KOPT-K1 (cell line): ENCODE data around the gene NEDD4.
"Not testable (repeated sequence)": the region's sequence is repeated elsewhere in the genome, so short reads cannot be mapped to it uniquely, and the experiment has no call there.

Experiments used
- H3K27ac ChIP-seq: fragments of 200-600 bp; sonication (generic); 2 replicates; pipeline ENCODE4 v1.5.1; 2016; ENCODE audit warnings: antibody characterized with exemption, mild to moderate bottlenecking, low read depth, low read length; ENCODE audit not compliant: poor library complexity, severe bottlenecking
- H3K36me3 ChIP-seq: fragments of 200-600 bp; sonication (generic); 2 replicates; pipeline ENCODE4 v1.5.1; 2017; ENCODE audit warnings: antibody characterized with exemption, mild to moderate bottlenecking, low read length, moderate library complexity; ENCODE audit not compliant: insufficient read depth
- H3K9me3 ChIP-seq: fragments of 200-600 bp; sonication (generic); 2 replicates; pipeline ENCODE4 v1.5.1; 2017; ENCODE audit warnings: antibody characterized with exemption, low read length, mild to moderate bottlenecking; ENCODE audit not compliant: insufficient read depth, poor library complexity, severe bottlenecking

The NEDD4 gene

DNA sequence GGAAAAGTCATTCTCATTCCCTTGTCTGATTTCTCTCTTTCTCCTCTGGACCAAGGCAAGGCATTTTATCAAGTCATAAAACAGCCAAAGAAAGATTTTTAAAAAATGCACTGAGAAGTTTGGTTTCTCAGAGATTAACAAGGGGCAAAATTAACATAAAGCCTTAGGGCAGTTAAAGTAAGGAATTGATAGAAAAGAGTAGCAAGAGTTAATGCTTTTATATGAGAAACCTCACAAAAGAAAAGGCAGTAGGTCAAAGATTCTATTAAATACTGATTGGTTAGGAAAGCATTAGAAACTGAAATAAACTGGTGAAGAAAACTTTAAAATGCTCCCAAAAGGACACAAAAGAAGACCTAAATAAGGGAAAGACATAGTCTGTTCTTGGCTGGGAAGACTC lies 129.5 kb downstream of the NEDD4 start:
- Histone ChIP-seq H3K36me3 (peaks cover 1% of the 10 kb centered on the region; the same call in 1 of the 2 replicates), H3K9me3 (no peaks in the 10 kb centered on the region), H3K27ac (no peak overlapping the region)

DNA sequence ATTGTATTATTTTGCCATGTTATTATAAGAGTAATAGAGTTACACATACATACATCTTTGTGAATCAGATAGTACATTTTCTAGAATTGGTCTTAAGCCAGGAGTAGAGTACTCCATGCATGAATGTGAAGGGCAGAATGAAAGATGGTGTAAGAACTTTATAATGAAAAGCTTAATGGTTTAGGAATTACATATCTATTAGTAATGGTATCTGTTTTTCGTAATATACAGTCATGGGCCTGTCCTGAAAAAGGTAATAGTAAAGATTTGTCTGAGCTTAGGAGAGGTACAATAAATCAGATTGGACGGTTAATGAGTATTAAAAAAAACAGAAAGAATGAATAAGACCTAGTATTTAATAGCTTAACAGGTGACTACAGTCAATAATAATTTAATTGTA lies 132.3 kb downstream of the NEDD4 start:
- Histone ChIP-seq H3K9me3 (no peaks in the 10 kb centered on the region), H3K36me3 (peaks cover 8% of the 10 kb centered on the region), H3K27ac (no peak overlapping the region)

DNA sequence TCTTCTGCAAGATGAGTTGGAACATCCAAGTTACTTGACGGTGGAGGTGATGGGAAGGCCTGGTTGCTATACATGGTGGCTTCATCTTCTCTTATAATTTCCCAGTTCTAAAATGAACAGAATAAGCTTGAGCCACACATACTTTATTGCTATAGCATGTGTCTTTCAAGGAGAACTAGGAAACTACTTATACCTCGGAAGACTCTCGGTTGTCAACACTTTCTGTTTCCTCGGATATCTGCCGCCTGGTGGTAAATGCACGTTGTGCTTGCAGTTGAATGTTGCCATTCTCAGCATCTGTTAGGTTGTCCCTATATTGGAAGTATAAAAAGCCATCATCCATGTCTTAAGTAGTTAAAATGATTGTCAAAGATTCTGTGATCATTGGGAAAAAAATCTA lies 132.9 kb downstream of the NEDD4 start:
- H3K27ac ChIP-seq: no peak overlapping the region
- H3K9me3 ChIP-seq: no peaks in the 10 kb centered on the region
- H3K36me3 ChIP-seq: peaks cover 8% of the 10 kb centered on the region

DNA sequence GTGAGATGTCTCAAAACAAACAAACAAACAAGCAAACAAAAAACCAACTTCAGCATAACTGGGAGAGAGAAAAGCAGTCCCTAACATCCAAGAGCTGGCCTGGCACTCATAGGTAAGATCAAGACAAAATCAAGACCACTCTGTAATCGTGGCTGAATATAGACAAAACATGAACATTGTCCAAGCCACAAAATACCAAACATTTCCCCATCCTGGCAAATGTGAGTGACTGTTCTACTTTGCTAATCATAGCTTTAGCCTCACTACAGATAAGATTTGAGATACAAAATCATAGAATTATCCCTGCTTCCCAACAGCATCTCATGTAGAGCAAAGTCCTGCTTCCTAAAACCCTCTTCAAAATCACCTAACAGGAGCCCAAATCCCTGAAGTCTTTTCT lies 133.7 kb downstream of the NEDD4 start:
- Histone ChIP-seq H3K27ac (no peak overlapping the region), H3K9me3 (no peaks in the 10 kb centered on the region), H3K36me3 (peaks cover 8% of the 10 kb centered on the region)

DNA sequence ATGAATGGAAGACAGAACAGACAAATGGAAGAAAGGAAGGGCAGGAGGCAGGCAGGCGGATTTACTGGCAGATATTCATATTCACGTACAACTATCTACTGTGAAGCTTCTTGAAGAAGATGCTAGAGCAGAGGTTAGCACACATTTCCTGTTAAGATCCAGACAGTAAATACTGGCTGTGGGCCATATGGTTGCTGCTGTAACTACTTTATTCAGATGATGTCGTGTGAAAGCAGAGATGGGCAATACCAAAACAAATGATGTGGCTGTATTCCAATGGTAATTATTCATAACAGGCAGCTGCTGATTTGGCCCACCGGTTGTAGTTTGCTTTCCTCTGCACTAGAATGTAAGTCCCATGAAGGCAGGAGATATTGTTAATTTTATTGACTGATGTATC lies 134.8 kb downstream of the NEDD4 start:
- no peaks in the 10 kb centered on the region for H3K9me3 ChIP-seq
- H3K27ac ChIP-seq: no peak overlapping the region
- H3K36me3 ChIP-seq: peaks cover 8% of the 10 kb centered on the region

DNA sequence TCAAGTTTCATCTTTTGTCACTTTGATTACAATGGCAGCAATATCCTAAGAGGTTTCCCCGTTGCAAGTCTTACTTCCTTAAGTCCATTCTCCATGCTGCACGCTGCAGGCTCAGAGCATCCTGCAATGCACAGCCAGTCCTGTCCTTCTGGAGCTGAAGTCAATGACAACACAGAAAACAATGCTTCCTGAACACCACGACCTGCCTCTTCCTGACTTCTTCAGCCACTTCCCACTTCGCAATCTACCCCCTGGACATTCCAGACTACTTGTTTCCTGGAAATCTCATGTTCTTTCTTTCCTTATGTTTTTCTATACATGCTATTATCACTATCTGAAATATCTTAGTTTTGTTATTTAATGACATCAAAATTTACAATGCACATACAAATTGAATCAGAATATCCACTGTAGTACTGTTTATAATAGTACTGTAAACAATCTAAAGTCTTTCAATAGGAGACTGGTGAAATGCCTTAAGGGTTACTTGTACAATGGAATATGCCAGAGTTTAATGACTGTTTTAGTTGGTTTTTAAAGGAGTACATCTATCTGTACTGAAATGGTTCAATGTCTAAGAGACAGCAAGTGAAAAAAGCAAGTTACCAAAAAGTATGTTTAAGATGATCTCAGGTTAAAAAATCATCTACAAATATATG lies 136.8 kb downstream of the NEDD4 start:
- Histone ChIP-seq H3K27ac (no peak overlapping the region), H3K36me3 (peaks cover 8% of the 10 kb centered on the region), H3K9me3 (no peaks in the 10 kb centered on the region)

DNA sequence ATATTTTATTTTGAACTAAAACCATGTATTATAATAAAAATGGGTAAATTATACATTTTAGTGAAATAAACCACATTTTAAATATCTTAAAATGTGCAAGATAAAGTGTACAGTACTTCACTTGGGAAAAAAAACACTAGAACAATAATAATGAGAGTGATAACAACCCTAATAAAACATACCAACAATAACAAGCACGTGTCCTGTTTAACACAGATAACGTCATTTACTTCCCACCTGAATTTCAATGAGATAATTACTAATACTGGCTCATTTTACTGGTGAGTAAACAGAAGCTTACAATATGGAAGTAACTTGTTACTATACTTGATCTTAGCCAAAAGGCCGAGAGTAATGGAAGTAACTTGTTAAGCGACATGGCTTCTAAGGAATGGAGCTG lies 140.3 kb downstream of the NEDD4 start:
- Histone ChIP-seq H3K9me3 (no peaks in the 10 kb centered on the region), H3K27ac (no peak overlapping the region), H3K36me3 (peaks cover 4% of the 10 kb centered on the region)

DNA sequence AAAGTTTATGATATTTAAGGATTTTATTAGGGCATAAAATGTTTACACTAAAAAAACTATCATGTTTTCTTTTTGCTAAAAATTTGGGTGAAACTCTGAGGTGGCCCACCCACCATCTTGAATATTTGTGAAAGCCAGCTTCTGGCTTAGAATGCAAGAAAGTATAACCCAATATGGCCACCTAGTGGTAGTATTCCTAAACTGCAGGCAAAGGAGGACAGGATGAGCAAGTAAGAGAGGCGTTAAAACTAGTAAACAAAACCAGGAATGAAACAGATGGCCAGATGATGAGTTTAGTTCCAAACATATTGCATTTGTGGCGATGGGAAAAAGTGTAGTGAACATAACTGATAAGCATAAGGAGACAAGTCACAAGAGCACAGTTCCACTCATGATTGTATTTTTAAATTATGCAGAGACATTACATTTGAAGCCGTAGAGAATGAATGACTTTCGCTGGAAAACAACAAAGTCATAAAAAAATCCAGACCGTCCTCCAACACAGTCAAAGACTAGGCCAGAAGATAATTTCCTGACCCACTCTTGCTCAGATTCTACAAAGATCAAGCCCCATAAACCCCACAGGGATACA lies 147.2 kb downstream of the NEDD4 start:
- Histone ChIP-seq H3K36me3 (peaks cover 12% of the 10 kb centered on the region), H3K27ac (no peak overlapping the region)

DNA sequence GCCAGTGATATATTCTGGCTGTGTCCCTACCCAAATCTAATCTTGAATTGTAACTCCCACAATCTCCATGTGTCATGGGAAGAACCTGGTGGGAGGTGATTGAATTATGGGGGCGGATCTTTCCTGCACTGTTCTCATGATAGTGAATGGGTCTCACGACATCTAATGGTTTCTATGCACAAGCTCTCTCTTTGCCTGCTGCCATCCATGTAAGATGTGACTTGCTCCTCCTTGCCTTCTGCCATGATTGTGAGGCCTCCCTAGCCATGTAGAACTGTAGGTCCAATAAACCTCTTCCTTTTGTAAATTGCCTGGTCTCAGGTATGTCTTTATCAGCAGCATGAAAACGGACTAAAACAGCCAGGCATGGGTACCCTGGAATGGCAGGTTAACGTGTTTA lies 150.5 kb downstream of the NEDD4 start:
- H3K9me3 ChIP-seq, H3K27ac ChIP-seq, H3K36me3 ChIP-seq: not testable (repeated sequence)

More for the DNA sequence above, 147.2 kb downstream of the NEDD4 start:
- no peaks in the 10 kb centered on the region for H3K9me3 ChIP-seq

DNA sequence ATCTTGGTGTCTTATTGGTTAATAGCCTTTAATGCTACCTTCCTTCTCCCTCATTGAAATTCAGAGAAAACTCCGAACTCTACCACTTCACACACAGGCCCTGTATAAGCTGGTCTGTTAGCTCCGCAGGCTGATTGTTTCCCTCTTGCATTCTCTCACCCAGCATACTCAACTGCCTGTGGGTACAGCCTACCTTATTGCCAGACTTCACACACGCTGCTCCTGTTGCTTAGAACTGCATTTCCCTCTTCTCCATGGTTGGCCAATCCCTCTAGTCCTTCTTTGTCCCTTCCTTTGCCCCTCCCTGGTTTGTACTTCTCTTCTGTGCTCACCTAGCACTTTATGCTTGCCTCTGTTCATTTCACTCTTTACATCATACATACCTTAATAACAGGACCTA lies 157.5 kb downstream of the NEDD4 start:
- Histone ChIP-seq H3K9me3 (no peaks in the 10 kb centered on the region), H3K27ac (no peak overlapping the region), H3K36me3 (peaks cover 5% of the 10 kb centered on the region; the same call in 1 of the 2 replicates)

DNA sequence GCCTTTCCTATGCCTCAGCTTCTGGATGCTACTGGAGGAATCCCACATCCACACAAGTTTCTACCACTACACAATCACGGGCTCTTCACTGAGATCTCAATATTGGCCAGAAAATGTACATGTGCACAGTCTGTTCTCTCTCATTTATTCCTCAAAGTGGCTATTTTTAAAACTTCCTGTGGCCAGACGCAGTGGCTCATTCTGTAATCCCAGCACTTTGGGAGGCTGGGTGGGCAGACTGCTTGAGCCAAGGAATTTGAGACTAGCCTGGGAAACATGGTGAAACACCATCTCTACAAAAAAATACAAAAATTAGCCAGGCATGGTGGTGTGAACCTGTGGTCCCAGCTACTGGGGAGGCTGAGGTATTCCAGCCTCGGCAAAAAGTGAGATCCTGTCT lies 159.1 kb downstream of the NEDD4 start:
- Histone ChIP-seq H3K27ac (no peak overlapping the region), H3K36me3 (peaks cover 5% of the 10 kb centered on the region; the same call in 1 of the 2 replicates), H3K9me3 (no peaks in the 10 kb centered on the region)

DNA sequence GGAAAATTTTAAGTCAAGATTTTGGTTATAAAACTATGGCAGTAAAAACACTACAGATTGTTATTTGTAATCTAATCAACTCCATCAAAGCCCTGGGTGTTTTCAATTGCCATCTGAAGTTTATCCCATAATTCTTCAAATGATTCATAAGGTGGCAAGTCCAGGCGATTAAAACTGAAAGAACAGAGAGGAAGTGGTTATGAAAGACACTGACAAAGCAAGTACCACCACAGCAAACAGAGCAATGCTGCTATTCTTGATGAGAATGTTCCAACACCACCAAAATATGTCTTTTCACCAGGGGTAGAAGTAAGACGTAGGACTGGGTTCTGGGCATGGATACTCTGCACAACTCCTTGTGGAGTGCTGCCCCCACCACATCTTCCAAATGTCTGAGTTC lies 163.6 kb downstream of the NEDD4 start:
- Histone ChIP-seq H3K9me3 (no peaks in the 10 kb centered on the region), H3K27ac (peak overlapping the region; percentile 5), H3K36me3 (peaks cover 5% of the 10 kb centered on the region; the same call in 1 of the 2 replicates)

DNA sequence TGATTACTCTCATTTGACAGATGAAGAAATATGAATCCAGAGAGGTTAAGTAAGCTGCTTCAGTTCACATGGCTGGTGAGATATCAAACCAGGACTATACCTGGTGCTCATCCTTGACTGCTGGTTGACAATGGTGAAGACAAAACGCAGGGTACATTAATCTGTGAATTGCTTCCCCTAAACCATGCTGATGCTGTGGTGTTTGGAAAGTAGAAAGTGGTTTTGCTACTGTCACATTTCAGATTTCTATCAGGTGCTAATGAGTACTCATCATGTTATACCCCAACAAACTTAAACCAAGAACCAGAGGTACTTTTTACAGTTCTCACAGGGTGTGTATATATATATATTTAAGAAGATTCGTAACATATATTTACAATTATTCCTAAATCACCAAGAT lies 165.5 kb downstream of the NEDD4 start:
- H3K9me3 ChIP-seq: no peaks in the 10 kb centered on the region
- no peak overlapping the region for H3K27ac ChIP-seq
- peaks cover 5% of the 10 kb centered on the region; the same call in 1 of the 2 replicates for H3K36me3 ChIP-seq

DNA sequence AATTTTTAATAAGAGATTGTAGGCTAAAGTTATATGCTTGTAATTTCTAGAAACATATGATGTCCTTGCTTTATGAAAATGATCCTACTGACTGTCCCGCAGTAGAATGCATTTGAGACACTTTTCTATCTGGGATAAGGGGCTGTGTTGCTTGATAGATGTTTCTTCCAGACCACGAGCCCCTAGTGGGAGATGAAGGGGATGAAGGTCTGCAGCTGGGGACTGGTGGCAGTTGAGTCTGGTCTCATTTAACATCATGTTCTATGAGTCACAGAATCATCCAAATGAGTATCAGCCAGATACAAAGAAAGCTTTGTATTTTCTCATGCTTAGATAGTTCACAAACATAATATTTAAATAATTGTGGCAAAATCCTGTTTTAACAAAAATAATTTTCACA lies 166.2 kb downstream of the NEDD4 start:
- Histone ChIP-seq H3K27ac (no peak overlapping the region), H3K36me3 (peaks cover under 1% of the 10 kb centered on the region; the same call in 1 of the 2 replicates), H3K9me3 (no peaks in the 10 kb centered on the region)

DNA sequence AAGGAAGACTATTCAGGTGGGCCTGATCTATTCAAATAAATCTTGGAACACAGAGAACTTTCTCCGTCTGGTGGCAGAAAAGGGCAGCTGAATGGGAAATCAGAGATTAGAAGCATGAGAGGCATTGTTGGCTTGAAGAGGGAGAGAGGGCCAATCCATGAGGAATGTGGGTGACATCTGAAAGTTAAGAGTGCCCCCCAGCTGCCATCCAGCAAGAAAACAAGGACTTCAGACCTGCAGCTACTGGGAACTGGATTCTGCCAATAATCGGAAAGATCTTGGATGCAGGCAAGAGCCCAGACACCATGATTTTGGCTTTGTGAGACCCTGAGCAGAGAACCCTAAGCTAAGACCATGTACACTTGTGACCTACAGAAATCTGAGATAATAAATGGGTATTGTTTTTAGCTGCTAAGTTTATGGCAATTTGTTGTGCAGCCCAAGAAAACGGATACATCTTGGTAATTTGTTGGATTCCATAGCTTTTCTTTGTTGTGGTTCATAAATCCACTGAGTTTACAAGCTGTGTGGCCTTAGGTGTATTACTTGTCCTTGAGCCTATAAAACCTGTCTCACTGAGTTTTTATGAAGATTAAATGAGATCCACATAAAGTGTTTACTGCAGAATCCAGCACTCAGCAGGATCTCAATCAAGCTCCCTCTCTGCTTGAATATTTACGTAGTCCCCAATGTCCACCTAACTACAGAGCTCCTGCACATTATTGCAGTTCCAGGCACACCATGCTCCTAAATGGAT lies 168.4 kb downstream of the NEDD4 start:
- no peaks in the 10 kb centered on the region for H3K9me3 ChIP-seq
- no peak overlapping the region for H3K27ac ChIP-seq
- no peaks in the 10 kb centered on the region; the same call in 1 of the 2 replicates for H3K36me3 ChIP-seq
